HG02870 (cell line): Measurements from ENCODE around the gene ODR4.
"Not testable (repeated sequence)": the region's sequence is repeated elsewhere in the genome, so short reads cannot be mapped to it uniquely, and the experiment has no call there.

Experiments
- ATAC-seq: cut with Tn5 transposase; IDR thresholded peaks from one replicate; pipeline ENCODE4 v1.9.1; 2021; ENCODE audit warnings: mild to moderate bottlenecking, moderate library complexity; ENCODE audit not compliant: unreplicated experiment

ODR4 gene

DNA sequence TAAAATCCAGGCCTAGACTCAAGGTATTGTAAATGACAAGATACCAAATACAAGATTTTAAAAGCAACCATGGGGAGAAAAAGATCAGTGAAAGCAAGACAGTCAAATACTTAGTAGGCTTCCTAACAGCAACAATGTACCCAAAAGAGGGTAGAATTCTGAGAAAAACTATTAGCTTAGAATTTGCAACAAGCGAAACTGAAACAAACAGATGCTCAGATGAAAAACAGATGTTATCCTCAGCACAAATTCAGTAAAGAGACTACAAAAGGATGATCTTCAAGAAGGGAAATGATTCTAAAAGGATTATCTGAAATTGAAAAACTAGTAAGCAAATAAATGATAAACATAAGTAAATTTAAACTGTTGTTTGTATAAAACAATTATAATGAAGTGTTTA lies 45.3 kb downstream of the ODR4 start:
- ATAC-seq: peak; percentile 92

DNA sequence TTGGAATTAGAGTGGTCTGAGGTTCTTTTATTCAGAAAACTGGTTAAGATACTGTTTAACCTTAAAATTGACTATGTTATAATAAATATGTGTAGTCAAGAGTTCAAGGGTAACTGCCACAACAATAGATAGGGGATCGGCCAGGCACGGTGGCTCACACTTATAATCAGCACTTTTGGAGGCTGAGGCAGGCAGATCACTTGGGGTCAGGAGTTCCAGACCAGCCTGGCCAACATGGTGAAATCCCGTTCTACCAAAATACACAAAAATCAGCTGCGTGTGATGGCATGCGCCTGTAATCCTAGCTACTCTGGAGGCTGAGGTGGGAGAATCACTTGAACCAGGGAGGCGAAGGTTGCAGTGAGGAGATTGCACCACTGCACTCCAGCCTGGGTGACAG lies 45.8 kb downstream of the ODR4 start:
- ATAC-seq: no peak

DNA sequence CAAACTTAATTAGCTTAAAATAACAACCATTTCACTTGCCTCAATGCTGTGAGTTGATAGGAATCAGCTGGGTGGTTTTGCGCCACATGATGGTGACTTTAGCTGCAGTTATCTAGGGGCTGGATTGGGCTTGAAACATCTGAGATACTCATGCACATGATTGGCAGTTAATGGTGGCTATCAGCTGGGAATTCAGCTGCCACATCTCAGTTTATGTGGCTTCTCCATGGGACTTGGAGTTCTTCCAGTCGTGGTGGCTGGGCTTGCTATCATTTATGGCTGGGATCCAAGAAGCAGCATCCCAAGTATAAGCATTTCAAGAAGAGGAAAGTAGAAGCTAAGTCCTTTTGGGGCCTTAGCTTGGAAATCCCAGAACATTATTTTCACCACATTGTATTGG lies 48.9 kb downstream of the ODR4 start:
- ATAC-seq: no peak

DNA sequence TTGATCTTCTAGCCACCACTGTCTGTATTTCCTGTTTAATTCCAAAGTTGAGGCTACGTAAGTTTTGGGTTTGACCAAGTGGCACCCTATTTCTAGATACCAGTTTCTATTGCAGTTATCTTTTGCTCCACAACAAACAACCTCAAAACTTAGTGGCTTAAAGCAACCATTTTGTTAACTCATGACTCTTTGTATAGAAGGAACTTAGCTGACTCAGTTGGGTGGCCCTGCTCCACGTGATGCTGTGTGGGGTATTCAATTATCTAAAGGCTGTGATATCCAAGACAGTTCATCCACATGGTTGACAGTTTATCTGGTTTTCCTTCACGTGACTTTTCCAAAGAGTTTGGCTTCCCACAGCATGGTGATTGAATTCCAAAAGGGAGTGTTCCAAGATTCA lies 50.5 kb downstream of the ODR4 start:
- no peak for ATAC-seq

DNA sequence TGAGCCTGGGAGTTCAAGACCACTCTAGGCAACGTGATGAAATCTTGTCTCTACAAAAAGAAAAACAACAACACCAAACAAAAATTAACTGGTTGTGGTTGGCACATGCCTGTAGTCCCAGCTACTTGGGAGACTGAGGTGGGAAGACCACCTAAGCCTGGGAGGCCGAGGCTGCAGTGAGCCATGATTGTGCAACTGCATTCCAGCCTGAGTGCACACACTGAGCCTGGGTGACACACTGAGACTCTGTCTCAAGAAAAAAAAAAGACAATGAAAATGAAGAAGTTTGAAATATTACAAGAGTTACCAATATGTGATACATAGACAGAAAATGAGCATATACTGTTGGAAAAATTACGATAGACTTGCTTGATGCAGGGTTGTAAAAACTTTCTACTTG lies 53.4 kb downstream of the ODR4 start:
- ATAC-seq: no peak

DNA sequence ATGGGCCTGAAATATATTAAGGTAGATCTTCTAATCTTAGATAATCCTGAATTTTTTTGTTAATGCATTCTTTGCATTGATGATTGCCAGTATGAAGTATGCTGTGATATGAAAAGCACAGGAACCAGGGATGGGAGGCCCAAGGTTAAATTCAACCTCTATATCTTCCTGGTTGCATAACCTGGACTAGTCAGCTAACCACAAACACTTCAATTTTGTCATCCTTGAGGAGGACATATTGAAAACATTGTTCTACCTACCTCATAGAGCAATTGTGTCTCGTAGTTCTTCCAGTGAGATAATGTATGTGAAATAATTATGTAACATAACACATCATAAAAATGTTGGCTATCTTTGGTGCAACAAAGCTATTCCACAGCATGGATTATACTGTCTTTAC lies 59.7 kb downstream of the ODR4 start:
- ATAC-seq: no peak

DNA sequence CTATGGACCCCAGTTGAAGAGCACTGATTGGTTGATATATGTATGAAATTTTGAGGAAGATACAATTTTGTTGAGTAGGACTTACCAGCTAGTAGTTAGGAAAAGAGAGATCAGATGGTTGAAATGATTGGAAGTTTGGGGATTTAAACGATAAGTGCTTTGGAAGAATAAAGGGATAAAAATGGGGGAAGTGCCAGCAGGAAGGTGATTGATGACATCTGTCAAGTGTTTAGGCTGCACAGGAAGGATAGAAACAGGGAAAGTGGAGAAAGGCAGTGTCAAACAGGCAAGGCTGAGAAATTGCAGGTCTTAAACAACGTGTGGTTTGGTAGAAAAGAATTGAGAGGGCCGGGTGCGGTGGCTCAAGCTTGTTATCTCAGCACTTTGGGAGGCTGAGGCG lies 62.9 kb downstream of the ODR4 start:
- ATAC-seq: no peak

DNA sequence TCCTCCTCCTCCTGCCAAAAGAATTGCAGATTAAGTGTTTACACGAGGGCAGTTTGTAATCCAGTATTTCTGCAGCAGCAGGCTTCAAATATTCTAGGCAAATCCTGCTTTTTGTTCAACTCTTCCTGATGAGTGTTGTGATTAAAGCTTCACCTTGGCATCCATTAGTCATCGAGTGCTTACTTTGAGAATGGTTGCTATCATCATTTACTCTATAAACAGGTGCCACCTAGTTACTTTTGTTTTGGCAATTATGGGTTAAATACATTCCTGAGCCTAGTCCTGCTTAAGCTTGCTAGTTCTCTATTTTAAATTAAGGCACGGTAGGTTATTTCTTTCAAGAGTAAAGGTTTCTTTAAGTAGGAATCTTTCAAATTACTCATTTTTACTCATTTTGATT lies 64.9 kb downstream of the ODR4 start:
- peak; percentile 45 for ATAC-seq

DNA sequence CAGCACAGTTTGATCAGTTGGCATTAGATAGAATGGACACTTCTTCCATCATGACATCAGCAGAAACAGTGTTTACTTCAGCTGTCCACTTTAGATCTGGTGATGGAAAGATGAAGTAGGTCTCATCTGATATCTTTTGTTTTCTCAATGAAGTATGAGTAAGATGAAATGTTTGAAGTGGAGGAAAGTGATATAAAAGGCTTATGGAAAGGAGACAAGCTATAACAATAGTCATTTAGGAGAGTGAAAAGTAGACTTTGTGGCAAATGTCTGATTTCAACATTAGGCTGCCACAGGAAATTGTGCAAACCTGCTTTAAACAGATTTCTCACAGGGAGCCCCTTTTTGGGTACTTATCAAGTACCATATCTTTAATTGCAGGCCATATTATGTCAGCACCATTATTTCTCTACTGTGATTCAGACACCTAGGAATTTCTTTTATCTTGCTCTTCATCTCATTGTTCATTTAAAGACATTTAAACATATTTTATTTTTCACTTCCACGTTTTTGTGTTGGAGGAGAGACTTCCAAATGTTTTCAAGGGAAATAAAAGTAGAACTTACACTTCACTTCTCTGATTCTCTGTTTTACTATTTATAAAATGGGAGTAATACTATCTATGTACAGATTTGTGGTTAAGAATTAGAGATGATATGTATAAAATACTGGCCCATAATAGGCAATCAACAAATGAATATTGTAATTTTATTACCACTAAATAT lies 67.2 kb downstream of the ODR4 start:
- ATAC-seq: no peak

DNA sequence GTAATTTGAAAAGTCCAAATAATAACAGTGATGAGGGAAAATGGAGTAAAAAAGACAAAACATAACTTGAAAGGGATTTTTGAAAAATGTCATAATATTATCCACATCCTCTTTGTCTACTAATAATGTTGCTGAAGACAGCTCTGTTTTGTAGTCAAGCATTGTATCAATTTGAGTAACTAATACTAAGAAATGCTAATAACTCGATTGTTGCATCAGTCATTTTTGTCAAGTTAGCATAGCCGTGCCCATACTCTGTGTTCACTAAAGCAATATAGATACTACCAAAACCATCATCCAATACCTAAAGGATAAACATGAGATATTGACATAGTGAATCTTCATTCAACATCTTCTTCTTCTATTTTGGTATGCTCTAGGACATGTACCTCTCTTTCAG lies 68.0 kb downstream of the ODR4 start:
- ATAC-seq: peak; percentile 61

DNA sequence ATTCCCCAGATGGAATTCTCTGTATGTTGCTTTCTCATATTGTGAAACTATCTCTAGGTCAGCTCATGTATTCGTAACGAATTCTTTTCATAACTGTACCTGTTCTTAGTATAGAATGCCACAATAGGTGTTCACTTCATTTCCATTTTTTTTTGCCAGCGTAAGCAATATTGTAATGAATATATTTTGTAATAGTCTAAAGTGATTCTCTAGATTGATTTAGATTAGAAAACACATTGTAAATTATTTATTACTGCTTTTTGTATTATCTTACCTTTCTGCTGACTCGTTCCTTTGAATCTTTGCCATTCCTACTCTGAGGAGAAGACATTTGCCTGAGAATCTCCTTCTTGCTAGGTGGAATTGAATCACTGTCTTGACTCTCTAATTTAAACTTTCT lies 70.5 kb downstream of the ODR4 start:
- ATAC-seq: no peak

DNA sequence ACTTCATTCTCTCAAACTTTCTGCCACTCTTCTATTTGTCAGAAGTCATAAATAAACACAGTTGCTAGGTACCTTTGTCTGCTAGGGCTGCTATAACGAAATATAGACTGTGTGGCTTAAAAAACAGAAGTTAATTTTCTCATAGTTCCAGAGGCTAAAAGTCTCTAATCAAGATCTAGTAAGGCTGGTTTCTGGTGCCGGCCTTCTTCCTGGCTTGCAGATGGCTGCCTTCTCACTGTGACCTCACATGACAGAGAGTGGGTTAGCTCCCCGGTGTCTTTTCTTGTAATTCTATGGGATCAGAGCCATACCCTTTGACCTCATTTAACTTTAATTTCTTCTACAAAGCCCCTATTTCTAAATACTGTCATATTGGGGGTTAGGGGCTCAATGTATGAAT lies 79.3 kb downstream of the ODR4 start:
- no peak for ATAC-seq

DNA sequence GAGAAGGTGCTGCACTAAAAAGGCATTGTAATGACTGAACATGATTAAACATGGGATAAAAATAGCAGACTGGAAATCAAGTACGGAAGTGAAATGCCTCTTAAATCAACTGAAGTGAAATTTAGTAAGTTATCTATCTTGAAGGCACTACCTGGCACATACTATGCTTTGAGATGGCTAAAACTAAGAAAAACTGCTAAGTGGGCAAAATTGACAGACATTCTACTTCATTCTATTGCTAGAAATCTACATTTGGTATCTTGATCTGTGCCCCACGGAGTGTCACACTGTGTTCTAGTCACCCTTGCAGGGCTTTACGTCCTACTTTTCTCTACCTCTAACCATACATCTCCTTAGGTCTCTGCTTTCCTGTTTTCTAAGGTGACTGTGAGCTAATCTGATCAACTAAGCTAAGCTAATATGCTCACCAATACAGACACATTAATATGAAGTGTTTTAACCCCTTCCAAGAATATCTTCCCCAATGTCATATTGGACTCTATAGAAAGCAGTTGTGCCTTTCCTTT lies 81.2 kb downstream of the ODR4 start:
- no peak for ATAC-seq

DNA sequence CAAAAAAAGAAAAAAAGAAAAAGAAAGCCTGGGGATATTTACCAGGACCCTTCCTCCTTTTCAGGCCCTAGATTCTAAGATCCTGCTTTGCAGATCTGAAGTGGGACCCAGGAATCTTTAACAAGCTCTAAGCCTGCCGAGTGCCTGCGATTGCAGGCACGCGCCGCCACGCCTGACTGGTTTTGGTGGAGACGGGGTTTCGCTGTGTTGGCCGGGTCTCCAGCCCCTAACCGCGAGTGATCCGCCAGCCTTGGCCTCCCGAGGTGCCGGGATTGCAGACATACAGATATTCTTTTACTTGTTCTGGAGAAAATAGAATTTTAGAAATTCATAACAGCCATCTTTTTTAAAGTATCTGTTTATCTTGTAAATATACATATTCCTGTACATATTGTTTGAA lies 83.5 kb downstream of the ODR4 start:
- ATAC-seq: not testable (repeated sequence)

DNA sequence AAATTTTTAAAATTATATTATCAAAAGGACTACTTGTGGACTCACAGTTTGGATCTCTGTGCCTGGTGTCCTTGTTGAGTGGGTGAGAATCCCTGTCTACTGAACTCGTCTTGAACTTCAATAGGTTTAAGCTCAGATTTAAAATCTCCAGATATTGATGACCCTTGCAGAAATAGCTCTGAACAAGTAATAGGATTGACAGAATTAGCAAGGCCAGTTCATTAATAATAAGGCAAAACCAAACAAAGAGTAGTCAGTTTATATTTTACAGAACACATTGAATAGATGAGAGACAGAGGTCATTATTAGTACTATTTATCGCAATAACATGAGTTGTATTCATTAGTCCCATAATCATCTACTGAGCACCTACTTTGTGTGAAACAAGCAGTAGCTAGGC lies 85.4 kb downstream of the ODR4 start, which contains the start of gene PDC:
Gene PDC (minus strand): TSS at position 101 of the 400 bp plus-strand sequence. CDS start 11,655 bp downstream, outside the sequence.
- no peak for ATAC-seq

DNA sequence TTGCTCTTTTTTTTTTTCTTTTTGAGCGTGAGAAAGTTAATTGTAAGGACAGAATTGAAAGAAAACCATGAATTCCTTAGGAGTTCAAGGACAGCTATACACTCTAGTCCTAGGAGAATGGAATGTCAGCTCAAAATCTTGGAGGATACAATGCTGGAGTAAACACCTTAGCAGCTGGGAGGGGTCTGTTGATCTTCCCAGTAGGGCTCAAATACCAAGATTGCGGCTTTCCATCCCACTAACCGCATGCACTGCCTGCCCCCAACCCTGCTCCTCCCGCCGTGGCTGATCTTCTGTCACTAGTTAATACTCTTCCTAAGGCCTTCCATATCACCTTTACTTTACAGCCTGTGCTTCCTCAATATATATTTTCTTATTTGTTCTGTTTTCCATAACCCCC lies 87.9 kb downstream of the ODR4 start:
- no peak for ATAC-seq

DNA sequence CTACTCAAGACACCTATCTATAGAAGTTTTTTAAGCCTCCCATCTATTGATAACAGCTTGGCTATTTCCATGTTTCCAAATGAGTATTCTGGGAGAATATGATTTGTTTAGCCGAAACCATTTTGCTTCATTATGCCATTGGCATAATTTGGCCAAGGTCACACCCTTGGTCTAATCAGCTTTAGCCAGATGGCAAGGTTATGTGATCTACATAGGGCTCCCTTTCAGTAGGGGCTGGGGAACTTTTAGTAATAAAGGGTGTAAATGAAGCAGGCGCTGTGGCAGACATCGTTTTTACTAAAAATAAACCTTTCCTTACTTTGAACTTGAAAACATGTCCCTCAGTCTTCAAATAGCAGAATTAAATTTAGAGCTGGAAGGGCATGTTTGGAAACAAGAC lies 88.3 kb downstream of the ODR4 start:
- ATAC-seq: no peak

DNA sequence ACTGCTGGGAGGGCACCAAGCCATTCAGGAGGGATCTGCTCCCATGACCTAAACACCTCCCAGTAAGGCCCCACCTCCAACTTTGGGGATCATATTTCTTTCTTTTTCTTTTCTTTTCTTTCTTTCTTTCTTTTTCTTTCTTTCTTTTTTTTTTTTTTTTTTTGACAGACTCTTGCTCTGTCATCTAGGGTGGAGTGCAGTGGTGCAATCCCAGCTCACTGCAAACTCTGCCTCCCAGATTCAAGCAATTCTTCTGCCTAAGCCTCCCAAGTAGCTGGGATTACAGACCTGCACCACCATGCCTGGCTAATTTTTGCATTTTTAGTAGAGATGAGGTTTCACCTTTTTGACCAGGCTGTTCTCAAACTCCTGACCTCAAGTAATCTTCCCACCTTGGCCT lies 89.9 kb downstream of the ODR4 start:
- not testable (repeated sequence) for ATAC-seq

DNA sequence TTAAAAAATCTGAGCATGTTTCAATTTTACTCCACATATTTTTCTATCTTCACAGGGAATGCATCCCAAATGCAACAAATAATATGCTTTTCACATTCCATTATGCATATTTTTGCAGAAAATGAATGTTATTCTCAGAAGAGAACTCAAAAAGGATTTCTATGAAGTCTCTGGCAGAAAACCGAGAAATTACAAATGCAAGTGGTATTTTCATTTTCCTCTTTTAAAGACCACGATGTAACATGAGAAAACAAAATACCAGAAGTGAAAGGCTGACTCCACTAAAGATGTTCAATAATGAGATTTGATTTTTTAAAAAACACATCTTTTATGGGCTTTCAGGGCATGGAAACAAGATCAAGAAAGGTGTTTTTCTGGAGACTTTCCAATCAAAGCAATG lies 90.3 kb downstream of the ODR4 start:
- no peak for ATAC-seq
